ENCODE data around the gene VANGL2.

DNA sequence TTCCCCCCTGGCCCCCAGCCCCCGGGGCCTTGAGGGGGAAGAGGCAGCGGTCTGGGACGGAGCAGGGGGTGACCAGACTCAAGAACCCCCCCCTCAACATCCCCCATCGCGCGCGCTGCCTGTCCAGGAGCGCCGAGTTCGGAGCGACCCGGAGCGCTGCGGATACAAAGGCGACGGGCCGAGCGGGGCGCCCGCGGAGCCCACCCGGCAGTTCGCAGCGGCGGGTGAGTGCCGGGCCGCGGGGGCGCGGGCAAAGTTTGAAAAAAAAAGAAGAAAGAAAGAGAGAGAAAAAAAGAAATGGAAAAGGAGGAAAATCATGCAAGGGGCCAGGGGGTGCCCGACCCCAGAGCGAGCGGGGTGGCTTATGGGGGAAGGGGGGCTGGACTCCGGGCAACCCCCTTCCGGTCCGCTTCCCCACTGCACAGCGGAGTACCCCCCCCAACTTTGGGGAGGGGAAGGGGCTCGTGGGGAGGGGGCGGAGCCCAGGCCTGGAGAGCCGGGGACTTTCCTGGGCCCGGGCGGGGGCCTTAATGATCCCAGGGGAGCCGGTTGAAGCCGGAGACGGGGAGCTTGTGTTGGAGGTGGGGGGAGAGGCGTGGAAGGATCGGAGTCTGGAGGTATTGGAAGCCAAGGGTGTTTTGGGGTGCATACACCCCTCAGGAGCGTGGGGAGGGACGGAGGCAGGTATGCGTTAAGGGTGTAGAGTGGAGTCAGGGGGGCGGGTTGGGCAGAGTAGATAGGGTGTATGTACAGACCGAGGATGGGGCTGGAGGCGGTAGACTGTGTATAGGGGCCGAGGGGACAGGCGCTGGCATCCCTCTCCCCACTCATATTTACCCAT lies 502 bp downstream of the VANGL2 start:
- TF ChIP-seq ZNF274 (IDR thresholded peaks at IDR 0.05; ENCODE audit: low read depth, low read length) (no peak), YY1 (IDR thresholded peaks at IDR 0.05; ENCODE audit: insufficient read depth, insufficient read length) (no peak)
